HG03159 (cell line): Measurements from ENCODE around the gene BIRC3.
"Not testable (repeated sequence)": the region's sequence is repeated elsewhere in the genome, so short reads cannot be mapped to it uniquely, and the experiment has no call there.

Source experiments
- ATAC-seq: cut with Tn5 transposase; IDR thresholded peaks from one replicate; pipeline ENCODE4 v1.9.1; 2021; ENCODE audit warnings: mild to moderate bottlenecking, moderate library complexity; ENCODE audit not compliant: unreplicated experiment

BIRC3 gene

GRCh38 chr11:102293873-102294601, 23.2 kb upstream of the BIRC3 start:
- peak; percentile 96 for ATAC-seq

DNA sequence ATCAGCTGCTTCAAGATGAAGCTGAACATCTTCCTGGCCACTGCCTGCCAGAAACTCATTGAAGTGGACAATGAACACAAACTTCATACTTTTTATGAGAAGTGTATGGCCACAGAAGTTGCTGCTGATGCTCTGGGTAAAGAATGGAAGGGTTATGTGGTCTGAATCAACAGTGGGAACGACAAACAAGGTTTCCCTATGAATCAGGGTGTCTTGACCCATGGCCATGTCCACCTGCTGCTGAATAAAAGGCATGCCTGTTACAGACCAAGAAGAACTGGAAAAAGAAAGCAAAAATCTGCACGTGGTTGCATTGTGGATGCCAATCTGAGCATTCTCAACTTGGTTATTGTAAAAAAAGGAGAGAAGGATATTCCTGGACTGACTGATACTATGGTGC, 22.2 kb upstream of the BIRC3 start:
- no peak for ATAC-seq

GRCh38 chr11:102296757-102297156, 20.5 kb upstream of the BIRC3 start:
- not testable (repeated sequence) for ATAC-seq

- ATAC-seq, result not testable (repeated sequence)
Observed at GRCh38 chr11:102300837-102301236, 16.4 kb upstream of the BIRC3 start.

DNA sequence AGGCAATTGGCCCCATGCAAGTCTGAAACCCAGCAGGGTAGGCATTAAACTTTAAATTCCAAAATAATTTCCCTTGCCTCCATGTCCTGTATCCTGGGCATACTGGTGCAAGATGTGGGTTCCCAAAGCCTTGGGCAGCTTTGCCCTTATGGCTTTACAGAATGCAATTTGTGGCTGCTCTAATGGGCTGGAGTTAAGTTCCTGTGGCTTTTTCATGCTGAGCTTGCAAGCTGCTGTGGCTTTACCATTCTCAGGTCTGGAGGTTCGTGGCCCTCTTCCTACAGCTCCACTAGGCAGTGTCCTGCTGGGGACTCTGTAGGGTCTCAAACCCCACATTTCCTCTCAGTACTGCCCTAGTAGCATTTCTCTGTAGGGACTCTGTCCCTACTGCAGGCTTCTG, 15.0 kb upstream of the BIRC3 start:
- no peak for ATAC-seq

DNA sequence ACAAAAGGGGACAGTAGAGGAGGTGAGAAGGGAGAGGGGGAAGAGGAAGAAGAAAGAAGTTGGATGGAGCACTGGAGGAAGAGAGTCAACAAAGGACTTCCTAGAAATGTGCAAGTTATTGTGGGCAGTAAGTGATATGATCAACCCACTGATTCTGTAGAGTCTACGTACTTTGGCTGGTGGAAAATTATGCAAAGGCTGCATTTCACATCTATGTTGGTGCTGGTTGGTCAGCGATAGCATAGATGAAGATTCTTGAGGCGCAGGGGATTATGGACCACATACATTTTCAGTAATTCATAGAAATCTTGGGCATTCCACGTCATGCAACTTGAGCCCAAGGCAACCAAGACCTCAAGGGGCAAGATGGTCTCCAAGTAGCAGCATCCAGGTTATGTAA, 12.6 kb upstream of the BIRC3 start:
- ATAC-seq, result no peak

DNA sequence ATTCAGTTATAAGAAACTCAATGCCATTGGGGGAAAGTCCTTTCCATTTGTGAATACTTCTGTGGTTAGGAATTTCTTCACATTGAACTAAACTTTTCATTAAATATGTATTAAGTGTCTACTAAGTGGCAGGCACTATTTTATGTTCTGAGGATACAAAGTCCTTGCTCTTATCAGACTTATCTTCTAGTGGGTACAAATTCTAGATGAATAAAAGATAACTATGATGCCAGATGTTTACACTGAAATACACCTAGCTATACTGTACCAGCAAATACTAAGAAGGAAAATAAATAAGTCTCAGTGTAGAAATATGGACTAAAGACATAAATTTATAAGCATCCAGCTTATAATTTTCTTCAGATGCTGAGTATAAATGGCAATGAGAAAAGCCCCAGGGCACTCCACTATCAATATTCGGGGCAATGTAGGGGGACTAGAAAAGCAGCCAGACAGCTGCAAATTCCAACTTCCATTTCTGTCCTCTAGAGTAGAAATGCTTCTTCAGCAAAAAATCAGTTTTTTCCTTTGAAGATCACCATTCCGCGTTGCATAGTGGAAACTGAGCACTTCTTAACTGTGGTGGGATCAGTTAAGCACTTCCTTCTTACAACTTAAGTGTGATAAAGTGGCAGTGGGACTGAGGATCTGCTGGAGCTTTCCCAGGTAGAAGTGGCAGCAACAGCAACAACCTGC, 11.8 kb upstream of the BIRC3 start:
- ATAC-seq, result no peak

DNA sequence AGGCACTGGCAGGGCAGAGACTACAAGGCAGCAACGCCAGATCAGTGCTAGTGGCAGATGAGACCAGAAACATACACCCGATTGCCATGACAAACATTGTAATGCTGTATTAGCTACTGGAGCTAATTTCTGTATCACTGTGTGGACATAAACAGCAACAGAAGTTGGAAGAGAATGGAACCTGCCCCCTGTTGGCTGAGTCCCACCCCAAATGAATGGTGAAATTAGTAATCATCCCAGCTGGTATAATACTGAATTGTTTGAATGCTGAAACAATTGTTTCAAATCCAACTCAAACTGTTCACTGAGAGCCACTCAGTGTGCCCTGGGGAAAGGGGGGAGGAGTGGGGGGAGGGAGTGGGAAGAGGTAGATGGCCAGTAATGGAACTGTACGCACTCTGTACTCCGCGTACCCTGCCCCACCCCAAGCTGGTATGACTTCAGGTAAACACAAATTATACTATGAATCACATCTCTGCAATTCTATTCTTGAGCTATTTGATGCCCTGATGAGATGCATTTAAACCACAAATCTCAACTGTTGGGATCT, 11.2 kb upstream of the BIRC3 start:
- no peak for ATAC-seq

DNA sequence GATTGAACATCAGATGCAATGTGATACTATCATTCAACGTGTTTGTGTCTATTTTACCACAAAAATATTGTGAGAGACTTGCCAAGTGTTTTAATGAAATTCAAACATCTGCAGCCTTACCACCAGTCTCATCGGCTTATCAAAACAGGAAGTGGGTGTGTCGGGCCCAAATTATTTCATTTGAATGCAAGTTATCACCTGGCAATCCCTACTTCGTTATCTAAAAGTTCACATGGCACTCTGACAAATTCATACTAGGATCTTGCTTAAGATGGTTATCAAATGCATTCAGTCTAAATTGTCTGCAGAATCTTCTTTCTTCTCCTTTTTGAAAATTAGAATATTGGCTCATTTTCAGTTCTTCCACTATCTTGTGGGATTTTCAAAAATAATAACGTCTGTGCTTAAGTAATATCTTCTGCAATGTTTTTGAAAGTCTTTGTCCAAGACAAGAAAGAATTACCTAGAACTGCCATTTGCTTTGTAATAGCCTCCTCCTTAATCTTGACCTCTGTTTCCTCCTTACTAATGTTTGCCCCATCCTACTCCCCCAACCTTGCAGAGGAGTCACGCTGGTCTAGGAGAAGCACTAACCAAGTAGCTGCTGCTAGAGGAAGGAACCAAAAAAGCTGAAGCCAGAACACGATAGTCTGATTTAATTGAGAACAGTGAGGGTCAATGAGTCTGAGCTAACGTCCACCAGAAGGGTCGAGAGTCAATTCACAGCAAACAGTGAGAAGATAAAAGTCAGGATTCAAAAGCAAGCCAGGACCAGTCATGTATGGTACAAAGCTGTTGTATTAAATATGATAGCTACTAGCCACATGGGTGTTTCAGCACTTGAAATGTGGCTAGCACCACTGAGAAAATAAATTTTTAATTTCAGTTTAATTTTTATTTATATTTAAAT, 10.2 kb upstream of the BIRC3 start:
- no peak for ATAC-seq

GRCh38 chr11:102307727-102308038, 9.6 kb upstream of the BIRC3 start:
- no peak for ATAC-seq

DNA sequence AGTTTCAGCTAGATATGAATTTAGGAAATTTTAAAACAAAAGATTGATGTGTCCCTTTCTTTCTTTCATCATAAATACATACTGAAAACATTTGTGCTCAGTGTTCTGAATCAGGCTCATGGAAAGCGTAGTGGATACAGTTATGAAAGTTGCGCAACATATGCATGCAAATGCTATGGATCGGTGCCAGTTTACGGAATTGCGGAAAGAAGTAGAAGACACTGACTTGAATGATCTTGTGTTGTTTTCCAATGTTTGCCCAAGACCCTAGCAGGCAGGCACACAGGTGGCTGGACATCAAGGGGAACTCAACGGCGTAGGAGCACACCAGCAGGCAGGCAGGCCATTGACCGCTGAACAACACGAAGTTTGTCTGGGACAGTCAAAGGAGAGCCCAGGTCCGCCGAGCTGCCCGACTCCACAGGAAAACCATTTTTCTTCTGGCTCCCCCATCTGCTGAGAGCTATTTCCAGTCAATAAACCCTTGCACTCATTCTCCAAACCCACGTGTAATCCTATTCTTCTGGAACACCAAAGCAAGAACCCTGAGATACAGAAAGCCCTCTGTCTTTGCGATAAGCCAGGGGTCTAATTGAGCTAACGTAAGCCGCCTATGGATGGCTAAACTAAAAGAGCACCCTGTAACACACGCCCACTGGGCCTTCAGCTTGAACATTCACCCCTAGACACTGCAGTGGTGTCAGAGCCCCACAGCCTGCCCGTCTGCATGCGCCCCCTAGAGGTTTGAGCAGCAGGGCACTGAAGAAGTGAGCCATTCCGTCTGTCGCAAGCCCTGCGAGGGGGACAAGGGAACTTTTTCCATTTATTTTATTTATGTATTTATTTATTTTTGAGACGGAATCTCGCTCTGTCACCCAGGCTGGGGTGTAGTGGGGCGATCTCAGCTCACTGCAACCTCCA, 7.4 kb upstream of the BIRC3 start:
- no peak for ATAC-seq

GRCh38 chr11:102312667-102313066, 4.6 kb upstream of the BIRC3 start:
- no peak for ATAC-seq

DNA sequence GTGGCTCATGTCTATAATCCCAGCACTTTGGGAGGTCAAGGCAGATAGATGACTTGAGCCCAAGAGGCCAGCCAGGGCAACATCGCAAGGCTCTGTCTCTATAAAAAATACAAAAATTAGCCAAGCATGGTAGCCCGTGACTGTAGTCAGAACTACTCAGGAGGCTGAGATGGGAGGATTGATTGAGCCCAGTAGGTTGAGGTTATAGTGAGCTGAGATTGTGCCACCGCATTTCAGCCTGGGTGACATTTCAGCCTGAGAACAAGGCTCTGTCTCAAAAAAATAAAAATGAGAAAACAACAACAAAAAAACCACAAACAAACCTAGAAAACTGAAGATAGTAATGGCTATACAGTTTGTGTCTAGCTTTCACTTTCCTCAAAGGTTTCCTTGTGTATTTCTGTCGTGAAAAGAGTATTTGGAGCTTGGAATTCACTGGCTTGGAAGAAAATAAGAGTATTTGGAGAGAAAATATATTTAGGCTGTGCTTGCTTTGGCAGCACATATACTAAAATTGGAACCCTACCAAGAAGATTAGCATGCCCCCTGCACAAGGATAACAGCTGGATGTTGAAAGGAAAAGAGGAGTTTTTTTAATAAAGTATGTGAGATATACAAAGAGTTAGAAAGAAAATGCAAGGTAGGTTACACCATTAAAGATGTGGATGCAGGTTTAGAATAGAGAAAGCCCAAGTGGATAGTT, 3.9 kb upstream of the BIRC3 start:
- no peak for ATAC-seq

DNA sequence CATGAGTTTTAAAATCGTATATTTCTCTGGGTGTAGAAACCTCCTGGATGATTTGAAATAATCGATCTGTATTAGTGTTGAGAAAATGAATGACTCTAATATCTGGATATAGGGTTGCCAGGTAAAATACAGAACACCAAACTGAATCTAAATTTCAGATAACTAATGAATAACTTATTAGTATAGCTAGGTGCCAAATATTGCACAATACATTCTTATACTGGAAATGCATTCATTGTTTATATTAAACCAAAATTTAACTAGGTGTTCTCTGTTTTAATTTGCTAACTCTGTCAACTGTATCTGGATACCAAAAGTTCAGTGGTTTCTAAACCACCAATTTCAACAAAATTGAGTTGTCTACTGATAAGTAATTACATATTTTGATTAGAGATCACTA, 2.5 kb upstream of the BIRC3 start:
- no peak for ATAC-seq

DNA sequence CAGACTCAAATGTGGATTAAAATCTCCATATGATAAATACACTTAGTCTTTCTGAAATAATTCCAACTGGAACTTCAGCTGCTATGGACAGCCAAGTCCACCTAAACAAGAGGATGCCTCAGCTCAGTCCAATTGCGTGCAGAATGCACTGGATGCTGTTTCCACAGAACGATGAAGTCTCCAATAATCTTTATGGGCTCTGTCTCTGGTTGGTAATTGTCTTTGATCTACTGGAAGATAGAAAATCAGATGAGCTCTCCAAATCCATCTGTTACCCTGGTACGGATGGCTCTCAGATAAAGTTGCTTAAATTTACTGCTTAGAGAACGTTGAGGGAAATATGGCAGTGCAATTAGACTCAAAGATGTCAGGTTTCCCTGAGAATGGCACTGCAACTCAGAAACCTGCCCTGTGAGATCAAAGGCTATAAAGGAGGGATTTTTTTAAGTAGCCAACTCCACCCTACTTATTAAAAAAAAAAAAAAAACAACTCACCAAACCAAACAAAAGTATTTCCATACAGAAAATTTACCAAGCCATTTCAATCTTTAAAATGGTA, 859 bp upstream of the BIRC3 start:
- ATAC-seq, result no peak

DNA sequence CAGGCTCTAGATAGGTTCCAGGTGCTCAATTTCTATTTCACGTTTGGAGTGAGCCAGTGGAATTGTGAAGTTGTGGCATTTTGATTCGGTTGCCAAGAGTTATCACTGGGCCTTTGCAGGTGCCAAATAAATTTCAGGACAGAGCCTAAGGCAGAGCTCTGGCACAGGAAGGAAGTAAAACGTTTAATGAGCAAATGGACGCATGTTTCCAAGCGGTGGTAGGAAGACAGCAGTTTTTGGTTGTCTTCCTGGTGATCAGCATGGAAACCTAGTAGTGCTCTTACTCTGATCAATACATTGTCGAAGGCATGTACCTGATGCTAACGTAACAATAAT, 452 bp downstream of the BIRC3 start:
- no peak for ATAC-seq

DNA sequence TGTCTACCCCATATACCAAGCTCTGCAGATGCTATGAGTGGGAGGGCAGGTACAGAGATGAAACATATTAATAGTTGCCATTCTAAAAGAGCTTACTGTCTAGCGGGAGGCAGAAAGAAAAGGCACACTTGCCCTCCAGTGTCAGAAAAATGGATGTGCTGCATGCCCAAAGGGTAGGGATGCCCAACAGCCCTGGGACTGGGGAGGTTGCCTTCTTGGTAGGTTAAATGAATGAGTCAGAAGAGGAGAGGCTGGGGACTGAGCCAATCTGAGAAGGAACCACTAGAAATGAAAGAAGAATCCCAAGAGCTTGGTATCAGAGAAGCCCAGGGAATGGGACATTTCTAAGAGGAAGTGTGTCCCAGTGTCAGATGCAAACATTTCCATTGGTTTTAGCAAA, 1.2 kb downstream of the BIRC3 start:
- ATAC-seq, result no peak

DNA sequence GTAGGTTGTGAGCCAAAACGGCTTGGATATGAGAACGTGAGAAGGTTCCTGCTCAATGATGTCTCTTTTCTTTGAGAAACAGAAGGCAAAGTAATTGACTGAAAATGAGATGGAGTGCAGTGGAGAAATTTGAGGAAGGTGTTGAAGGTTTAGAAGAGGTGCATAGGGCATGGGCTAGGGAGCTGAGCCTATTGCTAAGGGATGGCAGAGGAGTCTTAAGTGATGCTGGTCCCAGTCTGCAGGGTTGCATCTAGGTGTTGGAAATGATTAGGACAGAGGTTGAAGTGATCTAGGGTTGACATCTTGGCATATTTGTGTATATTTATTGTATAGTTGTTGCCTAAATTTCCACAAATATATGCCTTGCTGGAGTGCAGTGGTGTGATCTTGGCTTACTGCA, 2.3 kb downstream of the BIRC3 start:
- no peak for ATAC-seq

DNA sequence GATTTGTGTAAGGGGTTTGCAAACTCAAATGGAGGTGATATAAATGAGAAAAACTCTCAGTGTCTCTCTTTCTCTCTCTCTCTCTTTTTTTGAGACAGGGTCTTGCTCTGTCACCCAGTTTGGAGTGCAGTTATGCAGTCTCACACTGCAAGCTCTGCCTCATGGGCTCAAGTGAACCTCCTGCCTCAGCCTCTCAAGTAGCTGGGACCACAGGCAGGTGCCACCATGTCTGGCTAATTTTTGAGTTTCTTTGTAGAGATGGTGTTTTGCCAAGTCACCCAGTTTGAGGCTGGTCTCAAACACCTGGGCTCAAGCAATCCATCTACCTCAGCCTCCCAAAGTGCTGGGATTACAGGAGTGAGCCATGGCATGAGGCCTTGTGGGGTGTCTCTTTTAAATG, 2.9 kb downstream of the BIRC3 start:
- ATAC-seq, result no peak

- no peak for ATAC-seq
Observed at GRCh38 chr11:102320679-102321078, 3.4 kb downstream of the BIRC3 start.
